Superior temporal gyrus (tissue), 1 donor: ENCODE results near the gene AJM1.
A peak's percentile ranks its signal among the peaks of the same experiment; 100 is the strongest.
"Not testable (repeated sequence)": the region's sequence is repeated elsewhere in the genome, so short reads cannot be mapped to it uniquely, and the experiment has no call there.

Experiments used
- DNase-seq: peaks from one replicate; pipeline ENCODE4 v3.0.0-alpha.2; 2016; ENCODE audit errors: extremely low spot score

AJM1 gene

GRCh38 chr9:136855461-136856078, 13.3 kb downstream of the AJM1 start:
- no peak for DNase-seq

- DNase-seq: no peak
Observed at GRCh38 chr9:136856079-136856476, 13.8 kb downstream of the AJM1 start.

- no peak for DNase-seq
Observed at GRCh38 chr9:136856541-136857141, 14.4 kb downstream of the AJM1 start.

- no peak for DNase-seq
Observed at GRCh38 chr9:136857166-136857565, 14.9 kb downstream of the AJM1 start.

GRCh38 chr9:136857581-136858412, 15.5 kb downstream of the AJM1 start:
- no peak for DNase-seq

- no peak for DNase-seq
Observed at GRCh38 chr9:136858452-136858843, 16.2 kb downstream of the AJM1 start.

- peak; percentile 57 for DNase-seq
Observed at GRCh38 chr9:136858844-136859757, 16.8 kb downstream of the AJM1 start.

- DNase-seq: no peak
Observed at GRCh38 chr9:136860529-136860928, 18.3 kb downstream of the AJM1 start.

GRCh38 chr9:136860933-136861873, 18.9 kb downstream of the AJM1 start:
- DNase-seq: no peak

- no peak for DNase-seq
Observed at GRCh38 chr9:136861874-136862457, 19.7 kb downstream of the AJM1 start.

- no peak for DNase-seq
Observed at GRCh38 chr9:136862849-136863622, 20.8 kb downstream of the AJM1 start.

- no peak for DNase-seq
Observed at GRCh38 chr9:136863623-136864273, 21.5 kb downstream of the AJM1 start.

GRCh38 chr9:136865041-136865767, 22.9 kb downstream of the AJM1 start:
- DNase-seq: no peak

GRCh38 chr9:136865768-136866103, 23.5 kb downstream of the AJM1 start:
- no peak for DNase-seq

GRCh38 chr9:136866898-136867421, 24.7 kb downstream of the AJM1 start:
- DNase-seq: not testable (repeated sequence)

GRCh38 chr9:136867480-136867879, 25.2 kb downstream of the AJM1 start:
- DNase-seq: no peak

GRCh38 chr9:136867917-136868316, 25.6 kb downstream of the AJM1 start:
- DNase-seq: no peak

- no peak for DNase-seq
Observed at GRCh38 chr9:136868644-136869043, 26.4 kb downstream of the AJM1 start.
